Mesendoderm (in vitro differentiated cells): ENCODE measurements around the gene CPLX4.
"Not testable (repeated sequence)": the region's sequence is repeated elsewhere in the genome, so short reads cannot be mapped to it uniquely, and the experiment has no call there.

Source experiments
- DNase-seq: peaks from one replicate; pipeline ENCODE4 v3.0.0; 2013
- H2AK5ac ChIP-seq: 2 replicates; pipeline ENCODE4 v1.6.1; 2013; ENCODE audit warnings: low read length, inconsistent platforms
- H2BK120ac ChIP-seq: 2 replicates; pipeline ENCODE4 v1.6.1; 2013; ENCODE audit warnings: low read depth, mild to moderate bottlenecking, low read length, moderate library complexity, mixed read lengths
- H2BK15ac ChIP-seq: replicated peaks from 2 replicates; pipeline ENCODE4 v1.6.1; 2013; ENCODE audit warnings: low read depth, mild to moderate bottlenecking, moderate library complexity
- H2BK5ac ChIP-seq: 2 replicates; pipeline ENCODE4 v1.6.1; 2013; ENCODE audit warnings: low read length, inconsistent platforms
- H3K18ac ChIP-seq: 2 replicates; pipeline ENCODE4 v1.6.1; 2013; ENCODE audit warnings: mild to moderate bottlenecking, low read length, mixed read lengths
- H3K23ac ChIP-seq: one replicate; pipeline ENCODE4 v1.6.1; 2013; ENCODE audit warnings: low read length
- H3K27ac ChIP-seq: 2 replicates; pipeline ENCODE4 v1.5.1; 2013; ENCODE audit warnings: low read depth, mild to moderate bottlenecking, inconsistent platforms, low read length, moderate library complexity
- H3K27me3 ChIP-seq: 2 replicates; pipeline ENCODE4 v1.6.1; 2013; ENCODE audit warnings: low read length, control low read depth, mild to moderate bottlenecking, inconsistent platforms; ENCODE audit not compliant: insufficient read depth, poor library complexity
- H3K36me3 ChIP-seq: 2 replicates; pipeline ENCODE4 v1.6.1; 2013; ENCODE audit warnings: low read length, inconsistent platforms; ENCODE audit not compliant: control insufficient read depth, insufficient read depth
- H3K4ac ChIP-seq: one replicate; pipeline ENCODE4 v1.6.1; 2013; ENCODE audit warnings: low read depth, mild to moderate bottlenecking, low read length, moderate library complexity
- H3K4me1 ChIP-seq: 2 replicates; pipeline ENCODE4 v1.6.1; 2013; ENCODE audit warnings: low read depth, low read length, inconsistent platforms; ENCODE audit not compliant: control insufficient read depth
- H3K4me2 ChIP-seq: 2 replicates; pipeline ENCODE4 v1.6.1; 2013; ENCODE audit warnings: low read length
- H3K4me3 ChIP-seq: 2 replicates; pipeline ENCODE4 v1.5.1; 2013; ENCODE audit warnings: mild to moderate bottlenecking, low read length
- H3K56ac ChIP-seq: one replicate; pipeline ENCODE4 v1.6.1; 2013; ENCODE audit warnings: low read length
- H3K79me1 ChIP-seq: 2 replicates; pipeline ENCODE4 v1.6.1; 2013; ENCODE audit warnings: low read length, inconsistent platforms
- H3K79me2 ChIP-seq: 2 replicates; pipeline ENCODE4 v1.6.1; 2013; ENCODE audit warnings: mild to moderate bottlenecking, low read length; ENCODE audit not compliant: control insufficient read depth, insufficient read depth
- H3K9ac ChIP-seq: 2 replicates; pipeline ENCODE4 v1.6.1; 2013; ENCODE audit warnings: low read length, inconsistent platforms
- H4K5ac ChIP-seq: one replicate; pipeline ENCODE4 v1.6.1; 2013; ENCODE audit warnings: low read length
- H4K8ac ChIP-seq: one replicate; pipeline ENCODE4 v1.6.1; 2013; ENCODE audit warnings: low read depth, mild to moderate bottlenecking, control low read depth, low read length, moderate library complexity
- WGBS: extraction: QIAGEN DNeasy Blood & Tissue Kit; methylation state at CpG from one replicate; pipeline ENCODE4 v1.1.7; 2013; ENCODE audit warnings: low lambda C conversion rate, missing lambda C conversion rate; ENCODE audit not compliant: insufficient coverage; ENCODE audit errors: extremely low coverage; 5-methylcytosine and 5-hydroxymethylcytosine counted together

The CPLX4 gene

GRCh38 chr18:59261842-59262241 lies 56.6 kb downstream of the CPLX4 start:
- not testable (repeated sequence) for H4K8ac ChIP-seq, H2AK5ac ChIP-seq, H3K79me1 ChIP-seq, H3K4ac ChIP-seq, H3K4me2 ChIP-seq, DNase-seq, H3K18ac ChIP-seq, H3K56ac ChIP-seq, H3K36me3 ChIP-seq, H3K4me1 ChIP-seq, H3K23ac ChIP-seq, H3K79me2 ChIP-seq, H3K9ac ChIP-seq, H4K5ac ChIP-seq, H3K4me3 ChIP-seq, H2BK15ac ChIP-seq, H2BK120ac ChIP-seq, H3K27ac ChIP-seq, H2BK5ac ChIP-seq
- H3K27me3 ChIP-seq = peaks cover 36% of the 10 kb centered on the region
- no CpG with 5 or more reads among the region's 3 CpGs for WGBS

- H3K9ac ChIP-seq, H2BK120ac ChIP-seq, H3K36me3 ChIP-seq, H4K8ac ChIP-seq, H3K4me1 ChIP-seq, H3K23ac ChIP-seq, H3K79me2 ChIP-seq, H3K18ac ChIP-seq, H3K4me2 ChIP-seq, H3K56ac ChIP-seq, H4K5ac ChIP-seq, H2BK15ac ChIP-seq, H2AK5ac ChIP-seq, H3K79me1 ChIP-seq, H3K4me3 ChIP-seq, H3K4ac ChIP-seq, H3K27ac ChIP-seq, H3K27me3 ChIP-seq, DNase-seq, H2BK5ac ChIP-seq: not testable (repeated sequence)
- WGBS = no CpG with 5 or more reads among the region's 30 CpGs
These were observed 63.0 kb downstream of the CPLX4 start for GRCh38 chr18:59255491-59255890.

GRCh38 chr18:59249199-59249774 lies 69.2 kb downstream of the CPLX4 start:
- Histone ChIP-seq H3K79me1 (no peaks in the 10 kb centered on the region), H2BK120ac (no peak overlapping the region), H3K27me3 (no peaks in the 10 kb centered on the region), H3K4me1 (peaks cover 9% of the 10 kb centered on the region), H3K9ac (no peak overlapping the region), H2BK15ac (no peak overlapping the region), H3K18ac (no peak overlapping the region), H3K79me2 (no peaks in the 10 kb centered on the region), H3K36me3 (no peaks in the 10 kb centered on the region), H3K56ac (peak overlapping the region; percentile 25), H3K23ac (no peak overlapping the region), H4K8ac (peak overlapping the region; percentile 28), H3K4me3 (no peak overlapping the region), H4K5ac (no peak overlapping the region), H2BK5ac (no peak overlapping the region), H3K27ac (no peak overlapping the region), H3K4ac (no peak overlapping the region), H3K4me2 (no peak overlapping the region), H2AK5ac (no peak overlapping the region)
- DNase-seq = peak; percentile 83
- no CpG with 5 or more reads among the region's 5 CpGs for WGBS

GRCh38 chr18:59246796-59247195 lies 71.7 kb downstream of the CPLX4 start:
- Histone ChIP-seq H3K79me2 (no peaks in the 10 kb centered on the region), H2BK5ac (peak overlapping the region; percentile 100), H3K4ac (no peak overlapping the region), H2BK15ac (no peak overlapping the region), H2BK120ac (no peak overlapping the region), H4K8ac (no peak overlapping the region), H3K56ac (peak overlapping the region; percentile 79), H3K18ac (peak overlapping the region; percentile 87), H3K4me3 (no peak overlapping the region), H3K4me2 (no peak overlapping the region), H3K4me1 (peaks cover 9% of the 10 kb centered on the region), H2AK5ac (peak overlapping the region; percentile 87), H3K27ac (peak overlapping the region; percentile 97), H3K9ac (peak overlapping the region; percentile 52), H3K79me1 (no peaks in the 10 kb centered on the region), H3K36me3 (no peaks in the 10 kb centered on the region), H3K23ac (peak overlapping the region; percentile 48), H3K27me3 (no peaks in the 10 kb centered on the region), H4K5ac (no peak overlapping the region)
- WGBS = no CpG with 5 or more reads among the region's 4 CpGs
- peak; percentile 87 for DNase-seq
